Measurements from ENCODE around the gene IRF3. TPM values are rescaled to one million over a fixed set of nuclear protein-coding genes. Genes with fewer than 3 reads are reported as not detected.

The IRF3 gene
- total and polyA plus RNA-seq, 2 of the 4 experiments (the other 2 are of a cell fraction): 39.6 to 65.2 TPM

GRCh38 chr19:49655570-49656455, 9.8 kb downstream of the IRF3 start (continued):
- no peak for TF ChIP-seq USF2 (IDR thresholded peaks at IDR 0.05; ENCODE audit: low read depth, low read length)

- no peak overlapping the region for H3K4ac ChIP-seq (ENCODE audit: low read depth, low read length)
- ChIA-PET POLR2A (ENCODE audit: unreplicated experiment) (interaction anchor here (1.0 kb wide), 1 partner anchor 14 kb away, joined by 3 read pairs; no protein-coding TSS in a partner anchor), CTCF (interaction anchor here (1.1 kb wide), 1 partner anchor 12 kb away, joined by 3 read pairs; the partner anchor contains the start of gene SCAF1)
- no peaks in the 10 kb centered on the region for H3K9me3 ChIP-seq (ENCODE audit: control insufficient read depth, insufficient read depth, low read length)
- no peak overlapping the region for H3K14ac ChIP-seq (replicated peaks; ENCODE audit: low read depth, low read length)
- no peak overlapping the region for H4K8ac ChIP-seq (ENCODE audit: low read depth in 2 of 2, low read length in 2 of 2)
- TF ChIP-seq NFE2L2 (IDR thresholded peaks at IDR 0.05; ENCODE audit: low read depth, low read length) (no peak), MAFK (IDR thresholded peaks at IDR 0.05; ENCODE audit: low read depth, low read length) (no peak), CEBPB (IDR thresholded peaks at IDR 0.05; ENCODE audit: low read depth, low read length) (no peak), BHLHE40 (IDR thresholded peaks at IDR 0.05; ENCODE audit: low read depth, low read length) (no peak), RFX5 (IDR thresholded peaks at IDR 0.05; ENCODE audit: low read depth, low read length) (no peak), CHD1 (IDR thresholded peaks at IDR 0.05; ENCODE audit: low read depth, low read length) (no peak), POLR2A (IDR thresholded peaks at IDR 0.05; ENCODE audit: low read depth, low read length) (no peak), RAD21 (IDR thresholded peaks at IDR 0.05; ENCODE audit: low read length) (no peak), ELK1 (IDR thresholded peaks at IDR 0.05; ENCODE audit: borderline replicate concordance, low read depth, low read length) (no peak)
- no peak overlapping the region for H2AK5ac ChIP-seq (ENCODE audit: low read depth, low read length)
- H3K36me3 ChIP-seq (ENCODE audit: control insufficient read depth, insufficient read depth, low read length): peaks cover 82% of the 10 kb centered on the region
- no peak overlapping the region for H3K27ac ChIP-seq (ENCODE audit: insufficient read depth, low read length)
- BruUV-seq (replicated peaks): no TSS peak
- intact Hi-C loops (cut with micrococcal nuclease): no loop called here
- no peaks in the 10 kb centered on the region for H3K27me3 ChIP-seq (ENCODE audit: control insufficient read depth, insufficient read depth, low read length)
- H2BK20ac ChIP-seq (ENCODE audit: low read depth, low read length): no peak overlapping the region
- no peaks in the 10 kb centered on the region for H3K9me1 ChIP-seq (ENCODE audit: insufficient read depth, low read length)
- no peak overlapping the region for H2BK15ac ChIP-seq (ENCODE audit: low read depth, low read length)
- H3K23ac ChIP-seq (ENCODE audit: low read depth, low read length): no peak overlapping the region
- no peak overlapping the region for H2AK9ac ChIP-seq (replicated peaks; ENCODE audit: low read depth, low read length, poor library complexity)
- H3K4me2 ChIP-seq (ENCODE audit: low read depth, low read length): no peak overlapping the region
- peaks cover 18 to 52% of the 10 kb centered on the region in 2 experiments for H3K79me1 ChIP-seq (ENCODE audit: low read depth in 1 of 2, low read length in 2 of 2)
- H4K20me1 ChIP-seq (ENCODE audit: insufficient read depth, low read length): peaks cover 34% of the 10 kb centered on the region
- no peak overlapping the region for H3K9ac ChIP-seq (ENCODE audit: low read depth, low read length)
- H3K4me1 ChIP-seq (ENCODE audit: control insufficient read depth, insufficient read depth, low read length): no peaks in the 10 kb centered on the region
- no peak overlapping the region for H4K5ac ChIP-seq (ENCODE audit: low read depth, low read length)
- H2BK5ac ChIP-seq (ENCODE audit: low read depth, low read length, poor library complexity, severe bottlenecking): no peak overlapping the region
- no peak overlapping the region for H3K4me3 ChIP-seq (ENCODE audit: insufficient read depth, low read depth, low read length)
- 83% methylated on average over 5 of the region's 10 CpGs; no CpG with 5 or more reads in 1 of the 2 experiments for WGBS, 2 experiments (ENCODE audit: extremely low coverage in 2 of 2, insufficient read length in 1 of 2)
- H3K18ac ChIP-seq (ENCODE audit: low read depth, low read length): no peak overlapping the region
- dilution Hi-C loops (cut with HindIII; ENCODE audit: low sequenced_read_pairs, unreplicated experiment): no loop called here
- H3K56ac ChIP-seq (ENCODE audit: extremely low read depth, insufficient read depth, low read length): no peak overlapping the region
- no peak overlapping the region for H2AFZ ChIP-seq (replicated peaks; ENCODE audit: low read length, poor library complexity)
- DNase-seq: no peak
- no peak overlapping the region for H2BK120ac ChIP-seq (ENCODE audit: low read depth, low read length)
- in situ Hi-C loops (cut with MboI; ENCODE audit: low sequenced_read_pairs): no loop called here
- no peak for ATAC-seq (ENCODE audit: low read depth)
- H4K91ac ChIP-seq (ENCODE audit: insufficient read depth, low read depth, low read length): no peak overlapping the region
Measured at GRCh38 chr19:49654581-49654980, 11.1 kb downstream of the IRF3 start.

All from IMR-90 (cell line).